Activated CD4-positive, alpha-beta T cell treated with anti-CD3 and anti-CD28 coated beads for 36 hours (primary cell): ENCODE data around the gene ARHGAP40. TPM values are rescaled to one million over a fixed set of nuclear protein-coding genes. Genes with fewer than 3 reads are reported as not detected.
A peak's percentile ranks its signal among the peaks of the same experiment; 100 is the strongest.

Source experiments
- ATAC-seq: fragments of 200-7000 bp; cut with Tn5 transposase; one replicate; pipeline ENCODE4 v1.10.0; 2021; ENCODE audit warnings: mild to moderate bottlenecking, moderate library complexity
- CTCF ChIA-PET: fragments of 350-600 bp; sonication (Branson Sonifier 250); formaldehyde crosslinking; loops from one replicate; lab custom pipeline; 2021; ENCODE audit warnings: antibody characterized with exemption; lab: Charles Lee
- POLR2A ChIA-PET: fragments of 350-600 bp; sonication (Branson Sonifier 250); formaldehyde crosslinking; loops from one replicate; lab custom pipeline; 2021; ENCODE audit warnings: antibody characterized with exemption, inconsistent platforms; lab: Charles Lee
- DNase-seq: peaks from one replicate; pipeline ENCODE4 v3.0.0-alpha.2; 2020
- H3K27ac Mint-ChIP-seq: one replicate; pipeline ENCODE4 v1.8.0; 2021; ENCODE audit warnings: mixed read lengths
- H3K27me3 Mint-ChIP-seq: one replicate; pipeline ENCODE4 v1.8.0; 2021; ENCODE audit warnings: mixed read lengths
- H3K36me3 Mint-ChIP-seq: one replicate; pipeline ENCODE4 v1.8.0; 2021; ENCODE audit warnings: low read depth, mixed read lengths
- H3K4me1 Mint-ChIP-seq: one replicate; pipeline ENCODE4 v1.8.0; 2021; ENCODE audit warnings: mixed read lengths
- H3K4me3 Mint-ChIP-seq: one replicate; pipeline ENCODE4 v1.8.0; 2021; ENCODE audit warnings: mild to moderate bottlenecking, moderate library complexity, mixed read lengths
- H3K9me3 Mint-ChIP-seq: one replicate; pipeline ENCODE4 v1.8.0; 2021; ENCODE audit warnings: low read depth, mixed read lengths
- intact Hi-C, 2 experiments: fragments of 100-400 bp; cut with DNase I in 1 of 2; cut with micrococcal nuclease in 1 of 2; formaldehyde crosslinking; loops; one replicate each; pipeline versions ENCODE4 v1.14.2 to v1.15.1; 2022 to 2024; cut with DNase I, micrococcal nuclease
- total RNA-seq, 2 experiments: library from RNA; stranded (reverse); gene quantifications; one replicate each; pipeline ENCODE4 v1.2.3, GENCODE V29; 2021

ARHGAP40 gene
- total RNA-seq, 2 experiments from 2014 or later, result not detected

GRCh38 chr20:38642498-38642897 lies 40.9 kb downstream of the ARHGAP40 start:
- H3K27ac Mint-ChIP-seq, result no peak overlapping the region
- H3K9me3 Mint-ChIP-seq, result no peaks in the 10 kb centered on the region
- H3K27me3 Mint-ChIP-seq, result peaks cover 36% of the 10 kb centered on the region
- CTCF ChIA-PET, result interaction anchor here (0.7 to 1.6 kb wide), 3 partner anchors 14 to 249 kb away, joined by 3 to 4 read pairs (median 4); no protein-coding TSS in a partner anchor
- H3K36me3 Mint-ChIP-seq, result no peaks in the 10 kb centered on the region
- DNase-seq, result no peak
- intact Hi-C loops, result no loop called here
- POLR2A ChIA-PET, result no interaction called here
- no peak for ATAC-seq
- no peak overlapping the region for H3K4me3 Mint-ChIP-seq
- peaks cover 7% of the 10 kb centered on the region for H3K4me1 Mint-ChIP-seq

GRCh38 chr20:38644588-38645260 lies 43.1 kb downstream of the ARHGAP40 start:
- no peak overlapping the region for H3K27ac Mint-ChIP-seq
- no peak for ATAC-seq
- H3K4me1 Mint-ChIP-seq, result peaks cover 7% of the 10 kb centered on the region
- DNase-seq, result no peak
- no peaks in the 10 kb centered on the region for H3K9me3 Mint-ChIP-seq
- intact Hi-C loops, result loop anchor here in 1 of 2 experiments (5.0 kb wide), 2 partner anchors 248 to 403 kb away; no protein-coding TSS in a partner anchor
- ChIA-PET POLR2A (no interaction called here), CTCF (interaction anchor here (0.7 to 1.3 kb wide), 5 partner anchors 95 to 437 kb away, joined by 3 to 10 read pairs (median 5); no protein-coding TSS in a partner anchor)
- H3K27me3 Mint-ChIP-seq, result peaks cover 35% of the 10 kb centered on the region
- H3K4me3 Mint-ChIP-seq, result no peak overlapping the region
- H3K36me3 Mint-ChIP-seq, result no peaks in the 10 kb centered on the region

GRCh38 chr20:38645351-38645750 lies 43.7 kb downstream of the ARHGAP40 start:
- no peaks in the 10 kb centered on the region for H3K9me3 Mint-ChIP-seq
- DNase-seq (no peak), ATAC-seq (no peak)
- H3K4me3 Mint-ChIP-seq, result no peak overlapping the region
- no peaks in the 10 kb centered on the region for H3K36me3 Mint-ChIP-seq
- intact Hi-C loops, result loop anchor here in 1 of 2 experiments (5.0 kb wide), 2 partner anchors 247 to 402 kb away; no protein-coding TSS in a partner anchor
- H3K27me3 Mint-ChIP-seq, result peaks cover 34% of the 10 kb centered on the region
- peaks cover 7% of the 10 kb centered on the region for H3K4me1 Mint-ChIP-seq
- CTCF ChIA-PET, result interaction anchor here (0.7 to 1.3 kb wide), 5 partner anchors 94 to 436 kb away, joined by 3 to 10 read pairs (median 5); no protein-coding TSS in a partner anchor
- H3K27ac Mint-ChIP-seq, result no peak overlapping the region
- POLR2A ChIA-PET, result no interaction called here

- peaks cover 7% of the 10 kb centered on the region for H3K4me1 Mint-ChIP-seq
- H3K36me3 Mint-ChIP-seq, result no peaks in the 10 kb centered on the region
- POLR2A ChIA-PET, result no interaction called here
- CTCF ChIA-PET, result interaction anchor here (0.7 to 2.2 kb wide), 6 partner anchors 93 to 1237 kb away, joined by 3 to 14 read pairs (median 6); partner anchors contain the start of gene ACTR5
- intact Hi-C loops, result loop anchor here (1.0 to 5.0 kb wide), 11 partner anchors 28 to 402 kb away; partner anchors contain the start of genes DHX35 (in 1 of the 2) and FAM83D (in 1 of the 2)
- peak; percentile 93 for DNase-seq
- peak overlapping the region; percentile 44 for H3K4me3 Mint-ChIP-seq
- H3K27me3 Mint-ChIP-seq, result peaks cover 30% of the 10 kb centered on the region
- ATAC-seq, result peak; percentile 98
- no peaks in the 10 kb centered on the region for H3K9me3 Mint-ChIP-seq
- peak overlapping the region; percentile 41 for H3K27ac Mint-ChIP-seq
These were observed 44.6 kb downstream of the ARHGAP40 start for GRCh38 chr20:38645980-38646858.

GRCh38 chr20:38649275-38649891 lies 47.8 kb downstream of the ARHGAP40 start:
- Mint-ChIP-seq H3K27ac (no peak overlapping the region), H3K4me1 (peaks cover 7% of the 10 kb centered on the region), H3K27me3 (peaks cover 30% of the 10 kb centered on the region), H3K36me3 (no peaks in the 10 kb centered on the region), H3K4me3 (no peak overlapping the region), H3K9me3 (peaks cover 3% of the 10 kb centered on the region)
- POLR2A ChIA-PET, result interaction anchor here (0.6 kb wide), 1 partner anchor 280 kb away, joined by 3 read pairs; no protein-coding TSS in a partner anchor
- CTCF ChIA-PET, result interaction anchor here (0.6 to 3.4 kb wide), 5 partner anchors 9 to 220 kb away, joined by 3 to 15 read pairs (median 9); no protein-coding TSS in a partner anchor
- DNase-seq, result no peak
- intact Hi-C loops, result loop anchor here in 1 of 2 experiments (5.0 kb wide), 2 partner anchors 243 to 398 kb away; no protein-coding TSS in a partner anchor
- no peak for ATAC-seq

GRCh38 chr20:38650010-38650409 lies 48.4 kb downstream of the ARHGAP40 start:
- DNase-seq, result no peak
- ChIA-PET POLR2A (no interaction called here), CTCF (interaction anchor here (0.5 to 3.4 kb wide), 6 partner anchors 9 to 221 kb away, joined by 3 to 15 read pairs (median 6); no protein-coding TSS in a partner anchor)
- Mint-ChIP-seq H3K27ac (no peak overlapping the region), H3K9me3 (peaks cover 3% of the 10 kb centered on the region), H3K36me3 (no peaks in the 10 kb centered on the region), H3K27me3 (peaks cover 25% of the 10 kb centered on the region), H3K4me3 (no peak overlapping the region), H3K4me1 (peaks cover 7% of the 10 kb centered on the region)
- ATAC-seq, result no peak
- intact Hi-C loops, result no loop called here

GRCh38 chr20:38651154-38651553 lies 49.5 kb downstream of the ARHGAP40 start:
- POLR2A ChIA-PET, result no interaction called here
- H3K27ac Mint-ChIP-seq, result no peak overlapping the region

GRCh38 chr20:38651562-38651961 lies 50.0 kb downstream of the ARHGAP40 start:
- Mint-ChIP-seq H3K4me3 (no peak overlapping the region), H3K27me3 (peaks cover 20% of the 10 kb centered on the region), H3K4me1 (peaks cover 3% of the 10 kb centered on the region), H3K27ac (no peak overlapping the region), H3K36me3 (no peaks in the 10 kb centered on the region), H3K9me3 (peaks cover 3% of the 10 kb centered on the region)
- CTCF ChIA-PET, result interaction anchor here (0.8 to 1.1 kb wide), 3 partner anchors 14 to 73 kb away, joined by 3 to 4 read pairs (median 3); partner anchors contain the start of gene SLC32A1
- no peak for ATAC-seq
- POLR2A ChIA-PET, result no interaction called here
- intact Hi-C loops, result no loop called here
- no peak for DNase-seq

More at GRCh38 chr20:38651154-38651553, 49.5 kb downstream of the ARHGAP40 start:
- Mint-ChIP-seq H3K9me3 (peaks cover 3% of the 10 kb centered on the region), H3K4me1 (peaks cover 7% of the 10 kb centered on the region), H3K36me3 (no peaks in the 10 kb centered on the region), H3K4me3 (no peak overlapping the region), H3K27me3 (peaks cover 23% of the 10 kb centered on the region)
- intact Hi-C loops, result no loop called here
- no peak for ATAC-seq
- CTCF ChIA-PET, result interaction anchor here (0.8 to 2.5 kb wide), 4 partner anchors 8 to 100 kb away, joined by 3 to 15 read pairs (median 6); no protein-coding TSS in a partner anchor
- no peak for DNase-seq

GRCh38 chr20:38652995-38653394 lies 51.4 kb downstream of the ARHGAP40 start:
- ATAC-seq (no peak), DNase-seq (no peak)
- intact Hi-C loops, result no loop called here
- H3K4me1 Mint-ChIP-seq, result no peaks in the 10 kb centered on the region
- CTCF ChIA-PET, result no interaction called here
- POLR2A ChIA-PET, result no interaction called here
- no peak overlapping the region for H3K27ac Mint-ChIP-seq
- no peak overlapping the region for H3K4me3 Mint-ChIP-seq
- H3K36me3 Mint-ChIP-seq, result no peaks in the 10 kb centered on the region
- peaks cover 3% of the 10 kb centered on the region for H3K9me3 Mint-ChIP-seq
- peaks cover 18% of the 10 kb centered on the region for H3K27me3 Mint-ChIP-seq

- Mint-ChIP-seq H3K4me3 (no peak overlapping the region), H3K36me3 (no peaks in the 10 kb centered on the region), H3K9me3 (peaks cover 3% of the 10 kb centered on the region), H3K27ac (no peak overlapping the region), H3K27me3 (peaks cover 26% of the 10 kb centered on the region), H3K4me1 (no peaks in the 10 kb centered on the region)
- POLR2A ChIA-PET, result no interaction called here
- ATAC-seq (no peak), DNase-seq (no peak)
- intact Hi-C loops, result no loop called here
- CTCF ChIA-PET, result interaction anchor here (1.4 to 1.6 kb wide), 3 partner anchors 14 to 94 kb away, joined by 4 read pairs; no protein-coding TSS in a partner anchor
These were observed 55.8 kb downstream of the ARHGAP40 start for GRCh38 chr20:38657390-38657789.
